ENCODE data around the gene TSPAN31. TPM values are rescaled to one million over a fixed set of nuclear protein-coding genes. Genes with fewer than 3 reads are reported as not detected.

Gene TSPAN31
- total RNA-seq, 1 donor from 2014 or later, result 39.9 TPM

- Histone ChIP-seq H3K9me3 (no peaks in the 10 kb centered on the region), H3K36me3 (no peaks in the 10 kb centered on the region), H3K27ac (no peak overlapping the region), H3K4me1 (no peaks in the 10 kb centered on the region), H3K4me3 (peak overlapping the region; percentile 23), H3K27me3 (peaks cover 61% of the 10 kb centered on the region)
- DNase-seq, result no peak
- intact Hi-C loops (cut with DNase I), result no loop called here
- TF ChIP-seq CTCF (IDR thresholded peaks at IDR 0.05), result no peak
- ATAC-seq, result no peak
Measured at GRCh38 chr12:57737467-57738460, 7.1 kb upstream of the TSPAN31 start.

GRCh38 chr12:57738661-57739237 lies 6.1 kb upstream of the TSPAN31 start, which contains the start of gene AGAP2:
AGAP2 (minus strand) TSS chr12:57738742; CDS start chr12:57738246, 496 bp downstream.
- Histone ChIP-seq H3K4me1 (no peaks in the 10 kb centered on the region), H3K9me3 (no peaks in the 10 kb centered on the region), H3K27me3 (peaks cover 60% of the 10 kb centered on the region), H3K36me3 (no peaks in the 10 kb centered on the region), H3K27ac (no peak within 1 kb of the TSS), H3K4me3 (peak within 1 kb of the TSS; percentile 23)
- no peak for DNase-seq
- no peak for TF ChIP-seq CTCF (IDR thresholded peaks at IDR 0.05)
- no peak for ATAC-seq
- intact Hi-C loops (cut with DNase I), result no loop called here

GRCh38 chr12:57739387-57739786 lies 5.5 kb upstream of the TSPAN31 start:
- Histone ChIP-seq H3K4me3 (no peak overlapping the region), H3K27me3 (peaks cover 54% of the 10 kb centered on the region), H3K36me3 (no peaks in the 10 kb centered on the region), H3K27ac (no peak overlapping the region), H3K9me3 (no peaks in the 10 kb centered on the region), H3K4me1 (peaks cover 4% of the 10 kb centered on the region)
- DNase-seq (no peak), ATAC-seq (no peak)
- TF ChIP-seq CTCF (IDR thresholded peaks at IDR 0.05), result no peak
- intact Hi-C loops (cut with DNase I), result no loop called here

- TF ChIP-seq CTCF (IDR thresholded peaks at IDR 0.05), result no peak
- H3K36me3 ChIP-seq, result no peaks in the 10 kb centered on the region
- H3K4me1 ChIP-seq, result peaks cover 5% of the 10 kb centered on the region
- H3K27ac ChIP-seq, result no peak overlapping the region
- ATAC-seq, result no peak
- no peaks in the 10 kb centered on the region for H3K9me3 ChIP-seq
- intact Hi-C loops (cut with DNase I), result no loop called here
- no peak for DNase-seq
- H3K27me3 ChIP-seq, result peaks cover 52% of the 10 kb centered on the region
- H3K4me3 ChIP-seq, result no peak overlapping the region
Measured at GRCh38 chr12:57739914-57740538, 4.8 kb upstream of the TSPAN31 start.

- Histone ChIP-seq H3K27ac (no peak overlapping the region), H3K4me3 (peak overlapping the region; percentile 46), H3K4me1 (peaks cover 10% of the 10 kb centered on the region), H3K27me3 (peaks cover 45% of the 10 kb centered on the region), H3K9me3 (no peaks in the 10 kb centered on the region), H3K36me3 (no peaks in the 10 kb centered on the region)
- intact Hi-C loops (cut with DNase I), result no loop called here
- peak; percentile 2 for ATAC-seq
- TF ChIP-seq CTCF (IDR thresholded peaks at IDR 0.05), result no peak
- no peak for DNase-seq
Measured at GRCh38 chr12:57740656-57741412, 4.0 kb upstream of the TSPAN31 start.
